Body of pancreas (tissue), 4 donors: ENCODE measurements around the gene NIT1.

Source experiments
- CTCF ChIP-seq, 7 experiments: fragments of 450-650 bp in 4 of 7; fragments of 200-600 bp in 3 of 7; sonication (generic) in 3 of 7; IDR thresholded peaks; one replicate each; pipeline ENCODE4 v1.5.1; 2016 to 2019; ENCODE audit warnings: antibody characterized with exemption in 7 of 7
- POLR2A ChIP-seq, 3 donors: fragments of 450-650 bp; IDR thresholded peaks; one replicate each; pipeline ENCODE4 v1.6.1; 2016; ENCODE audit warnings: antibody characterized with exemption in 3 of 3, mild to moderate bottlenecking in 2 of 3

DNA sequence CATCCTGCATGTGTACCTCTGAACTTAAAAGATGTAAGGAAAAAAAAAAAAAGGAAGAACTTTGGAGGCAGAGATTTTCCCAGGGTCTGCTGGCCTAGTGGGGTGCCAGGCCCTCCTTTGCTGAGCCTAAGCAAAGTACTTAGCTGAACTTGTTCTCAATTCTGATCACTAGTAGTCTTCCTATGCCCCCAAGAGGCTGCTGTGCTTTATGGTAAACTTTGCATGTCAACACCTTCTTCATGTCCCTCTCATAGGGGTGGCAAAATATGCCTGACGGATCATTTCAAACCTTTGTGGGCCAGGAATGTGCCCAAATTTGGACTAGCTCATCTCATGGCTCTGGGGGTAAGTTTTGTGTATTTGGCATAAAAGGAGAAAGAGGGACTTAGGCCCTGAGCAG lies 40.0 kb downstream of the NIT1 start:
- TF ChIP-seq CTCF (IDR thresholded peaks at IDR 0.05) (no peak), POLR2A (IDR thresholded peaks at IDR 0.05) (no peak)
